A549 (cell line): Measurements from ENCODE around the gene CPXM1. TPM values are rescaled to one million over a fixed set of nuclear protein-coding genes. Genes with fewer than 3 reads are reported as not detected.

ENCODE experiments used
- ATAC-seq, 2 experiments: fragments of 200-7000 bp in 1 of 2; fragments of >200 bp in 1 of 2; cut with Nextera tagmentation in 1 of 2; cut with Tn5 transposase in 1 of 2; 3 replicates each; pipeline versions ENCODE4 v1.8.0 to v1.9.1; 2018 to 2020; ENCODE audit warnings: mild to moderate bottlenecking in 1 of 2, moderate library complexity in 1 of 2
- CTCF ChIA-PET: fragments of 300-600 bp; sonication (Branson Sonifier 250); formaldehyde crosslinking; extraction: SDS; loops from one replicate; lab custom pipeline; 2021; ENCODE audit warnings: antibody characterized with exemption, inconsistent platforms; lab: Yijun Ruan, JAX
- POLR2A ChIA-PET: fragments of 350-600 bp; formaldehyde crosslinking; extraction: SDS; loops from one replicate; lab custom pipeline; 2021; ENCODE audit warnings: antibody characterized with exemption, inconsistent platforms; lab: Yijun Ruan, JAX
- DNase-seq, 2 experiments: peaks; one replicate each; pipeline versions ENCODE4 v3.0.0 to v3.0.0-alpha.2; 2011 to 2016; ENCODE audit warnings: low read depth in 1 of 2, low spot score in 1 of 2
- FAIRE-seq: peaks from 2 replicates; lab custom pipeline; 2011; peaks lifted over from hg19 to GRCh38; lab: Jason Lieb, UNC
- H3K27ac ChIP-seq, 2 experiments: fragments of >200 bp; sonication (Bioruptor Twin); formaldehyde crosslinking; 3 replicates each; pipeline ENCODE4 v1.5.1; 2016 to 2017
- H3K4me1 ChIP-seq: fragments of >200 bp; sonication (Bioruptor Twin); formaldehyde crosslinking; 3 replicates; pipeline ENCODE4 v1.6.1; 2016
- H3K4me2 ChIP-seq: fragments of >200 bp; sonication (Bioruptor Twin); formaldehyde crosslinking; 3 replicates; pipeline ENCODE4 v1.6.1; 2016
- H3K4me3 ChIP-seq: fragments of >200 bp; sonication (Bioruptor Twin); formaldehyde crosslinking; 3 replicates; pipeline ENCODE4 v1.5.1; 2016
- H3K9me3 ChIP-seq: fragments of >200 bp; sonication (Bioruptor Twin); formaldehyde crosslinking; 3 replicates; pipeline ENCODE4 v1.6.1; 2016
- ATOH8 ChIP-seq: fragments of 250-450 bp; sonication (Bioruptor Pico); IDR thresholded peaks from 2 replicates; pipeline ENCODE4 v1.5.0; 2020; ENCODE audit warnings: low read depth, mild to moderate bottlenecking, moderate library complexity
- BCL3 ChIP-seq: fragments of >200 bp; sonication (Bioruptor Twin); formaldehyde crosslinking; IDR thresholded peaks from 3 replicates; pipeline ENCODE4 v1.6.1; 2016
- BHLHE40 ChIP-seq: IDR thresholded peaks from 2 replicates; pipeline ENCODE4 v1.6.1; 2012; ENCODE audit warnings: low read depth, low read length, inconsistent platforms
- CHD2 ChIP-seq: fragments of 150-350 bp; IDR thresholded peaks from 2 replicates; pipeline ENCODE4 v1.6.1; 2014; ENCODE audit warnings: low read length; ENCODE audit not compliant: partially characterized antibody
- CHD4 ChIP-seq: fragments of 200-600 bp; sonication (generic); IDR thresholded peaks from 2 replicates; pipeline ENCODE4 v1.6.1; 2016; ENCODE audit warnings: antibody characterized with exemption, mild to moderate bottlenecking, borderline replicate concordance
- CTCF ChIP-seq: fragments of >200 bp; sonication (Bioruptor Twin); formaldehyde crosslinking; IDR thresholded peaks from 3 replicates; pipeline ENCODE4 v1.5.1; 2016
- E2F6 ChIP-seq: IDR thresholded peaks from 2 replicates; pipeline ENCODE4 v1.6.1; 2012; ENCODE audit warnings: low read depth, borderline replicate concordance
- EHMT2 ChIP-seq: fragments of 200-600 bp; sonication (generic); IDR thresholded peaks from 2 replicates; pipeline ENCODE4 v1.6.1; 2016; ENCODE audit warnings: antibody characterized with exemption, low read depth, mild to moderate bottlenecking, moderate library complexity
- FOSB ChIP-seq: fragments of 250-450 bp; sonication (Bioruptor Pico); IDR thresholded peaks from 2 replicates; pipeline ENCODE4 v1.5.0; 2020; ENCODE audit warnings: mild to moderate bottlenecking, moderate library complexity
- FOSL2 ChIP-seq, 2 experiments: fragments of 450-650 bp in 1 of 2; fragments of >200 bp in 1 of 2; sonication (Bioruptor Twin) in 1 of 2; formaldehyde crosslinking; IDR thresholded peaks; 2 replicates each; pipeline versions ENCODE4 v1.5.0 to v1.6.1; 2016 to 2020; ENCODE audit warnings: mild to moderate bottlenecking in 1 of 2, moderate library complexity in 1 of 2
- FOXS1 ChIP-seq: fragments of 250-450 bp; sonication (Bioruptor Pico); IDR thresholded peaks from 2 replicates; pipeline ENCODE4 v1.5.0; 2020; ENCODE audit warnings: mild to moderate bottlenecking, moderate library complexity
- MAZ ChIP-seq: fragments of 150-350 bp; IDR thresholded peaks from 2 replicates; pipeline ENCODE4 v1.6.1; 2014; ENCODE audit warnings: antibody characterized with exemption, low read depth, low read length, borderline replicate concordance
- NR3C1 ChIP-seq: fragments of >200 bp; sonication (Bioruptor Twin); formaldehyde crosslinking; IDR thresholded peaks from 3 replicates; pipeline ENCODE4 v1.6.1; 2017
- PHF8 ChIP-seq: fragments of 200-600 bp; sonication (generic); IDR thresholded peaks from 2 replicates; pipeline ENCODE4 v1.6.1; 2016; ENCODE audit warnings: low read depth, mild to moderate bottlenecking, antibody characterized with exemption, moderate library complexity, borderline replicate concordance
- RCOR1 ChIP-seq: fragments of 150-350 bp; IDR thresholded peaks from 2 replicates; pipeline ENCODE4 v1.6.1; 2014; ENCODE audit warnings: antibody characterized with exemption, low read length, low read depth
- REST ChIP-seq: fragments of 200-600 bp; sonication (generic); IDR thresholded peaks from 2 replicates; pipeline ENCODE4 v1.6.1; 2016; ENCODE audit warnings: antibody characterized with exemption, mild to moderate bottlenecking, moderate library complexity
- RFX5 ChIP-seq: fragments of 450-650 bp; IDR thresholded peaks from 2 replicates; pipeline ENCODE4 v1.7.1; 2014; ENCODE audit warnings: antibody characterized with exemption, mild to moderate bottlenecking, moderate library complexity
- RNF2 ChIP-seq: fragments of 200-600 bp; sonication (generic); IDR thresholded peaks from 2 replicates; pipeline ENCODE4 v1.6.1; 2016; ENCODE audit warnings: low read depth, mild to moderate bottlenecking, antibody characterized with exemption, moderate library complexity, borderline replicate concordance
- SMC3 ChIP-seq: fragments of >200 bp; sonication (Bioruptor Twin); formaldehyde crosslinking; IDR thresholded peaks from 3 replicates; pipeline ENCODE4 v1.6.1; 2018; ENCODE audit warnings: inconsistent platforms
- TP53 ChIP-seq: fragments of 250-450 bp; sonication (Bioruptor Pico); IDR thresholded peaks from 2 replicates; pipeline ENCODE4 v1.5.0; 2021; ENCODE audit warnings: mild to moderate bottlenecking, moderate library complexity
- WGBS: methylation state at CpG from one replicate; pipeline ENCODE4 v1.1.6; 2017; ENCODE audit errors: missing lambda C conversion rate; 5-methylcytosine and 5-hydroxymethylcytosine counted together
- polyA plus RNA-seq, 4 experiments: library from polyadenylated mRNA; depleted of rRNA in 3 of 4; stranded (reverse); fragments of >200 nt; fragmentation: RNase III in 1 of 4; extraction: RNeasy Plus Mini Kit Qiagen cat#74134 plus additional on column Dnase treatment in 1 of 4; gene quantifications; 2 replicates in 3 of 4; 3 replicates in 1 of 4; pipeline ENCODE4 v1.2.3, GENCODE V29; 2011 to 2017

Gene CPXM1
- polyA plus RNA-seq, 2 of the 4 experiments (the other 2 are of a cell fraction): not detected

- no peak overlapping the region for H3K4me3 ChIP-seq
- ChIA-PET CTCF (interaction anchor here (1.2 to 10.7 kb wide), 5 partner anchors 6 to 232 kb away, joined by 3 to 103 read pairs (median 15); no protein-coding TSS in a partner anchor), POLR2A (no interaction called here)
- H3K9me3 ChIP-seq: no peaks in the 10 kb centered on the region
- no peak overlapping the region for H3K4me2 ChIP-seq
- H3K4me1 ChIP-seq: peaks cover 4% of the 10 kb centered on the region; the same call in 1 of the 3 replicates
- FAIRE-seq (no peak), ATAC-seq (no peak), DNase-seq (no peak)
- no peak overlapping the region for H3K27ac ChIP-seq
- no peak for TF ChIP-seq FOSB
- no peak for TF ChIP-seq TP53 (CRISPR knock-in tag)
- no peak for TF ChIP-seq BCL3
- no peak for TF ChIP-seq ATOH8 (CRISPR knock-in tag)
- TF ChIP-seq CHD4: no peak
- no peak for TF ChIP-seq REST
- TF ChIP-seq MAZ: no peak
- no peak for TF ChIP-seq SMC3
- TF ChIP-seq CHD2: no peak
- no peak for TF ChIP-seq CTCF
- no peak for TF ChIP-seq BHLHE40
- no peak for TF ChIP-seq PHF8
- 85% methylated on average over 2 of the region's 2 CpGs for WGBS
These were observed 39.5 kb downstream of the CPXM1 start for GRCh38 chr20:2760952-2761305.

GRCh38 chr20:2760297-2760951, 40.0 kb downstream of the CPXM1 start:
- Histone ChIP-seq H3K4me1 (peaks cover 4% of the 10 kb centered on the region; the same call in 1 of the 3 replicates), H3K4me3 (no peak overlapping the region), H3K9me3 (no peaks in the 10 kb centered on the region), H3K27ac (no peak overlapping the region), H3K4me2 (no peak overlapping the region)
- FAIRE-seq: no peak
- no peak for ATAC-seq
- DNase-seq: no peak
- TF ChIP-seq NR3C1 (no peak), RCOR1 (no peak), E2F6 (no peak), EHMT2 (no peak), RFX5 (no peak), TP53 (CRISPR knock-in tag) (no peak), RNF2 (no peak), FOSL2 (IDR thresholded peaks at IDR 0.05) (no peak), FOSL2 (CRISPR knock-in tag; IDR thresholded peaks at IDR 0.05) (no peak), FOXS1 (CRISPR knock-in tag) (no peak)
- ChIA-PET POLR2A (no interaction called here), CTCF (interaction anchor here (1.2 to 10.7 kb wide), 4 partner anchors 5 to 233 kb away, joined by 3 to 103 read pairs (median 12); no protein-coding TSS in a partner anchor)
- WGBS: 85% methylated on average over 6 of the region's 7 CpGs
